C4-2B (cell line): ENCODE results near the gene HDAC10.

Experiments used
- CTCF ChIP-seq: fragments of 450-650 bp; conservative IDR thresholded peaks from 2 replicates; pipeline ENCODE4 v1.5.1; 2017; ENCODE audit warnings: mild to moderate bottlenecking
- ZFX ChIP-seq: fragments of 450-650 bp; IDR thresholded peaks from 2 replicates; pipeline ENCODE4 v1.6.1; 2017

GRCh38 chr22:50269573-50269969 is 18.5 kb upstream of the HDAC10 start:
- TF ChIP-seq CTCF, result no peak
- TF ChIP-seq ZFX, result no peak
